Measurements from ENCODE around the gene KDM1B. TPM values are rescaled to one million over a fixed set of nuclear protein-coding genes. Genes with fewer than 3 reads are reported as not detected.

The KDM1B gene
- total and polyA plus RNA-seq, 9 of the 15 experiments (the other 6 are each of a cell fraction or from before 2014, with no cell fraction given) = 1.4 to 58.9 (median 36.3) TPM

DNA sequence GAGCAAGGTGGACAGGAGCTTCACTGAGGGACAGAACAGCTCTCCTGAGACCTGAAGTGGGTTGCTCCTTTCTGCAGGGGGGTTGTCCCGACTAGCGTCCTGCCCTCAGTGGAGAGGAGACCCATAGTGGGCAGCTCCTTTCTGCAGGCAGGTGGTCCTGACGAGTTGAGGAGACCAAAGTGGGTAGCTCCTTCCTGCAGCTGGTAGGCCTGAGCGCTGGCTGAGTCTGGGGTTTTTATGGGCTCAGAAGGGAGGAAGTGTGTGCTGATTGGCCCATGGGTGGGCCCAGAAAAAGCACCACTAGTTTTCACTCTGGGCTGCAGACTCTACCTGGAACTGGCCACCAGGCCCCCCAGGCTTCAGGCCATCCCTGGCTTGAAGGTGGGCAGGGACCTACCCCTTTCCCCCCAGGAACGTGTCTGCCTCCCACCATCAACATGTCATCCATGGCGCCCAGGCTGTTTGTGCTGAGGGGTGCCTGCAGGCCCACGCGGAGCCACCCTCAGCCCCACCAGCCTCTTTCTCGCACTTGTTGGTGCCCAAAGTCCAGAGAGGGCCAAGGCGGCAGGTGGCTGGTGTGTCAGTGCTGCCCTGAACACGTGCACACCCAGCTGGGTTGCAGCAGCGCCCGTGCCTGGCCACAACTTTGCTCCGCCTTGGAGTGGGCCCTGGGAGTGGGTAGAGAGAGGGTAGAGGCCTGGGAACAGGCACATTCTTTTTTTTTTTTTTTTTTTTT lies 110.7 kb downstream of the KDM1B start (continued):
- TF ChIP-seq, protein P1, sequence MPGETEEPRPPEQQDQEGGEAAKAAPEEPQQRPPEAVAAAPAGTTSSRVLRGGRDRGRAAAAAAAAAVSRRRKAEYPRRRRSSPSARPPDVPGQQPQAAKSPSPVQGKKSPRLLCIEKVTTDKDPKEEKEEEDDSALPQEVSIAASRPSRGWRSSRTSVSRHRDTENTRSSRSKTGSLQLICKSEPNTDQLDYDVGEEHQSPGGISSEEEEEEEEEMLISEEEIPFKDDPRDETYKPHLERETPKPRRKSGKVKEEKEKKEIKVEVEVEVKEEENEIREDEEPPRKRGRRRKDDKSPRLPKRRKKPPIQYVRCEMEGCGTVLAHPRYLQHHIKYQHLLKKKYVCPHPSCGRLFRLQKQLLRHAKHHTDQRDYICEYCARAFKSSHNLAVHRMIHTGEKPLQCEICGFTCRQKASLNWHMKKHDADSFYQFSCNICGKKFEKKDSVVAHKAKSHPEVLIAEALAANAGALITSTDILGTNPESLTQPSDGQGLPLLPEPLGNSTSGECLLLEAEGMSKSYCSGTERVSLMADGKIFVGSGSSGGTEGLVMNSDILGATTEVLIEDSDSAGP (CRISPR knock-in tag; IDR thresholded peaks at IDR 0.05) = no peak
- no peak for TF ChIP-seq PHTF2 (CRISPR knock-in tag; IDR thresholded peaks at IDR 0.05)
- TF ChIP-seq JUND (IDR thresholded peaks at IDR 0.05; ENCODE audit: borderline replicate concordance, low read depth, low read length) = no peak
- no peak for TF ChIP-seq JUND (tag; IDR thresholded peaks at IDR 0.05; ENCODE audit: borderline replicate concordance, low read depth, low read length)
- TF ChIP-seq CCAR2 (IDR thresholded peaks at IDR 0.05; ENCODE audit: low read depth, low read length) = no peak
- TF ChIP-seq SMC3 (conservative IDR thresholded peaks at IDR 0.05; ENCODE audit: insufficient read depth, low read depth, low read length) = no peak
- TF ChIP-seq NFE2L1 (tag; IDR thresholded peaks at IDR 0.05; ENCODE audit: borderline replicate concordance, low read depth) = no peak
- TF ChIP-seq SOX6 (IDR thresholded peaks at IDR 0.05) = no peak
- peak; percentile 88; the same call in 1 of the 2 replicates for TF ChIP-seq TRIM28 (IDR thresholded peaks at IDR 0.05)
- peak; percentile 86; the same call in 1 of the 2 replicates for TF ChIP-seq CBX5 (IDR thresholded peaks at IDR 0.05; ENCODE audit: borderline replicate concordance, low read depth)

Measured in K562 (cell line).